Trophoblast cell (in vitro differentiated cells and primary cell): ENCODE data around the gene PAK6.

Experiments
- DNase-seq, 2 donors: peaks; one replicate each; pipeline ENCODE4 v3.0.0-alpha.2; 2016
- H2AFZ ChIP-seq: 2 replicates; pipeline ENCODE4 v1.6.1; 2013; ENCODE audit warnings: low read length, moderate library complexity, mild to moderate bottlenecking; ENCODE audit not compliant: insufficient read depth, poor library complexity
- H2AK5ac ChIP-seq: 2 replicates; pipeline ENCODE4 v1.6.1; 2013; ENCODE audit warnings: mild to moderate bottlenecking, low read length
- H2BK120ac ChIP-seq: 2 replicates; pipeline ENCODE4 v1.6.1; 2013; ENCODE audit warnings: low read length, mild to moderate bottlenecking, moderate library complexity; ENCODE audit not compliant: insufficient read depth, poor library complexity
- H2BK12ac ChIP-seq: 2 replicates; pipeline ENCODE4 v1.6.1; 2013; ENCODE audit warnings: mild to moderate bottlenecking, low read length, moderate library complexity
- H2BK5ac ChIP-seq: 2 replicates; pipeline ENCODE4 v1.6.1; 2013; ENCODE audit warnings: low read length, low read depth, moderate library complexity, mild to moderate bottlenecking; ENCODE audit not compliant: poor library complexity
- H3K14ac ChIP-seq: 2 replicates; pipeline ENCODE4 v1.6.1; 2013; ENCODE audit warnings: mild to moderate bottlenecking, low read length
- H3K18ac ChIP-seq: 2 replicates; pipeline ENCODE4 v1.6.1; 2013; ENCODE audit warnings: mild to moderate bottlenecking, low read length
- H3K23ac ChIP-seq: 2 replicates; pipeline ENCODE4 v1.6.1; 2013; ENCODE audit warnings: low read length
- H3K27ac ChIP-seq: 2 replicates; pipeline ENCODE4 v1.5.1; 2013; ENCODE audit warnings: low read depth, mild to moderate bottlenecking, inconsistent platforms, low read length, moderate library complexity
- H3K27me3 ChIP-seq: 2 replicates; pipeline ENCODE4 v1.6.1; 2013; ENCODE audit warnings: inconsistent platforms, mild to moderate bottlenecking, low read length, moderate library complexity; ENCODE audit not compliant: insufficient read depth
- H3K36me3 ChIP-seq, 2 experiments: 1 replicate in 1 of 2; 2 replicates in 1 of 2; pipeline ENCODE4 v1.6.1; 2013; ENCODE audit warnings: low read length in 2 of 2, mild to moderate bottlenecking in 2 of 2, moderate library complexity in 1 of 2; ENCODE audit not compliant: insufficient read depth in 2 of 2, control insufficient read depth in 1 of 2
- H3K4ac ChIP-seq: 2 replicates; pipeline ENCODE4 v1.6.1; 2013; ENCODE audit warnings: low read depth, mild to moderate bottlenecking, low read length, moderate library complexity
- H3K4me1 ChIP-seq, 2 experiments: 1 replicate in 1 of 2; 2 replicates in 1 of 2; pipeline ENCODE4 v1.6.1; 2013; ENCODE audit warnings: low read length in 2 of 2, mild to moderate bottlenecking in 2 of 2, moderate library complexity in 1 of 2; ENCODE audit not compliant: insufficient read depth in 2 of 2, control insufficient read depth in 1 of 2
- H3K4me2 ChIP-seq: 2 replicates; pipeline ENCODE4 v1.6.1; 2013; ENCODE audit warnings: inconsistent platforms, mild to moderate bottlenecking, low read length, moderate library complexity
- H3K4me3 ChIP-seq: 2 replicates; pipeline ENCODE4 v1.5.1; 2013; ENCODE audit warnings: mild to moderate bottlenecking, low read depth, low read length, inconsistent platforms
- H3K79me1 ChIP-seq: one replicate; pipeline ENCODE4 v1.6.1; 2013; ENCODE audit warnings: low read length
- H3K79me2 ChIP-seq: 2 replicates; pipeline ENCODE4 v1.6.1; 2013; ENCODE audit warnings: low read length, mild to moderate bottlenecking; ENCODE audit not compliant: control insufficient read depth, insufficient read depth, poor library complexity
- H3K9ac ChIP-seq: 2 replicates; pipeline ENCODE4 v1.6.1; 2013; ENCODE audit warnings: mild to moderate bottlenecking, low read length
- H3K9me3 ChIP-seq: 2 replicates; pipeline ENCODE4 v1.6.1; 2013; ENCODE audit warnings: low read depth, mild to moderate bottlenecking, control low read depth, inconsistent platforms, low read length; ENCODE audit not compliant: insufficient read depth
- H4K12ac ChIP-seq: 2 replicates; pipeline ENCODE4 v1.6.1; 2013; ENCODE audit warnings: low read depth, mild to moderate bottlenecking, low read length, moderate library complexity
- H4K8ac ChIP-seq: 2 replicates; pipeline ENCODE4 v1.6.1; 2013; ENCODE audit warnings: low read depth, mild to moderate bottlenecking, low read length, moderate library complexity
- H4K91ac ChIP-seq: one replicate; pipeline ENCODE4 v1.6.1; 2013; ENCODE audit warnings: low read depth, mild to moderate bottlenecking, low read length, moderate library complexity
- WGBS: extraction: QIAGEN DNeasy Blood & Tissue Kit; methylation state at CpG from one replicate; pipeline ENCODE4 v1.1.7; 2013; ENCODE audit warnings: missing lambda C conversion rate; ENCODE audit not compliant: insufficient read length, insufficient coverage; ENCODE audit errors: extremely low coverage; 5-methylcytosine and 5-hydroxymethylcytosine counted together

Gene PAK6

DNA sequence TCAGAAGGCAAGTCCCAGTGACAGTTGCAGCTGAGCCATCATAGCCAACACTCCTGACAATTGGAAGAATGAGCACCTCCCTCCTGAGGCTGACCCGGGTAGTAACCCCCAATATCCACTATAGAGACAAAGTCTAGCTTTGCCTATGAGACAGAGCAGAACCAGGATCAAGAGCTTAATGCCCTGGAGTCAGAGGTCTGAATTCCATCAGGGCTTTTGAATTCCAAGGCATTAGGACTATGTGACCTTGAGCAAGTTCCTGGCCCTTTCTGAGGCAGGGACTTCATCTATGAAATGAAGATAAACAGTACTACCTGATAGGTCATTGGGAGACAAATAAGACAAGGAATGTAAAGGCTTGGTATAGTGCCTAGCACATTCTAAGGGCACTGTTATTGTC, 81.5 kb downstream of the PAK6 start:
- Histone ChIP-seq H3K27ac (peak overlapping the region; percentile 18), H2BK12ac (no peak overlapping the region), H4K91ac (no peak overlapping the region), H3K4me3 (no peak overlapping the region), H3K18ac (no peak overlapping the region), H2BK5ac (no peak overlapping the region), H2AFZ (no peak overlapping the region), H3K4ac (no peak overlapping the region), H3K27me3 (no peaks in the 10 kb centered on the region), H3K4me2 (no peak overlapping the region), H4K12ac (no peak overlapping the region), H3K36me3 (no peaks in the 10 kb centered on the region), H4K8ac (no peak overlapping the region), H3K79me2 (peaks cover 4% of the 10 kb centered on the region), H3K14ac (peak overlapping the region; percentile 18), H3K79me1 (peaks cover 23% of the 10 kb centered on the region), H3K23ac (no peak overlapping the region), H3K4me1 (peaks cover 22 to 27% of the 10 kb centered on the region in 2 experiments), H3K9me3 (no peaks in the 10 kb centered on the region), H2BK120ac (no peak overlapping the region), H3K9ac (no peak overlapping the region), H2AK5ac (no peak overlapping the region)
- WGBS = no CpG with 5 or more reads among the region's 1 CpG
- peak in 1 of 2 donors; percentile 66 for DNase-seq

- Histone ChIP-seq H3K18ac (no peak overlapping the region), H3K79me1 (peaks cover 23% of the 10 kb centered on the region), H3K4me2 (peak overlapping the region; percentile 5), H3K14ac (no peak overlapping the region), H3K36me3 (no peaks in the 10 kb centered on the region), H3K4ac (no peak overlapping the region), H4K91ac (peak overlapping the region; percentile 61), H2AK5ac (peak overlapping the region; percentile 76), H3K23ac (no peak overlapping the region), H3K27me3 (no peaks in the 10 kb centered on the region), H3K4me1 (peaks cover 22 to 30% of the 10 kb centered on the region in 2 experiments), H4K12ac (no peak overlapping the region), H2BK120ac (peak overlapping the region; percentile 74), H4K8ac (no peak overlapping the region), H3K9ac (no peak overlapping the region), H3K27ac (peak overlapping the region; percentile 36), H3K9me3 (no peaks in the 10 kb centered on the region), H2BK12ac (peak overlapping the region; percentile 61), H2AFZ (no peak overlapping the region), H2BK5ac (no peak overlapping the region), H3K79me2 (peaks cover 4% of the 10 kb centered on the region), H3K4me3 (no peak overlapping the region)
- DNase-seq = peak; percentile 31 to 80
- no CpG with 5 or more reads among the region's 2 CpGs for WGBS
Measured at GRCh38 chr15:40320931-40321371, 82.1 kb downstream of the PAK6 start.

GRCh38 chr15:40322531-40323238, 83.8 kb downstream of the PAK6 start:
- Histone ChIP-seq H4K91ac (peak overlapping the region; percentile 45), H2BK12ac (peak overlapping the region; percentile 40), H4K12ac (no peak overlapping the region), H3K18ac (no peak overlapping the region), H3K4me2 (peak overlapping the region; percentile 93), H2BK5ac (no peak overlapping the region), H3K4ac (no peak overlapping the region), H3K4me1 (peaks cover 33 to 43% of the 10 kb centered on the region in 2 experiments), H3K9ac (no peak overlapping the region), H3K27ac (peak overlapping the region; percentile 22), H3K79me1 (peaks cover 34% of the 10 kb centered on the region), H3K23ac (no peak overlapping the region), H2AK5ac (peak overlapping the region; percentile 28), H4K8ac (peak overlapping the region; percentile 3), H3K79me2 (peaks cover 4% of the 10 kb centered on the region), H3K14ac (peak overlapping the region; percentile 20), H3K4me3 (no peak overlapping the region), H3K36me3 (peaks cover 0 to 2% of the 10 kb centered on the region in 2 experiments), H2BK120ac (peak overlapping the region; percentile 4), H3K27me3 (no peaks in the 10 kb centered on the region), H3K9me3 (no peaks in the 10 kb centered on the region), H2AFZ (no peak overlapping the region)
- WGBS = no CpG with 5 or more reads among the region's 26 CpGs
- DNase-seq = no peak

DNA sequence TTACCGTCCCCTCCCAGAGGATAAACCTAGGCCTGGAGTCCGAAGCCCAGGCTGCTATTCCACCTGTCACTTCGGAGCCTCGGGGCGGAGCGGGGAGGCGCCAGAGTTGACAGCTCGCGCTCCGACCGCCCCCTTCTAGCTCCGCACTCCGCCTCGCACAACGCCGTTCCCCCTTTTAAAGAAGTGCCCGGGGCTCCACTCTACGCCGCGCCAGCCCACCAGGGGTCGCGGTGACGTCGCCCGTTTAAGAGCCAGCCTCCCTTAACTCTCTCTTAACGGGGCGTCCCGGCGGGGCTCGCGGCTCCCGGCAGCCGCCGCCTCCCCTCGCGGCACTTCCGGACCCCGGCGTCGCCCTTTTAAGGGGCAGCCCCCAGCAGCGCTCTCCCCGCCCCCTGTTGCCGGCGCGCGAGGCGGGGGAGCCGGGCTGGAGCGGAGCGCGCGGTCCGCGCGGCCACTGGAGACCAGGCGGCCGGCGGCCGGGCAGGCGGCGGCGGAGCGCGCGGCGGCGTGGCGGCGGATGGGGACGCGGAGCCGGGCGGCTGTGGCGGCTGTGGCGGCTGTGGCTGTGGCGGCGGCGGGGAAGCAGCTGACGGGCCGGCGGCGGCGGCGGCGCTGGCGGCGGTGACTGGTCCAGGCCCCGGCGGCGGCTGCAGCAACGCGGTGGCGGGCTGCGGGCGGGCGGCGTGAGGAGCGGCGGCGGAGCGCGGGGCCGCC, 84.5 kb downstream of the PAK6 start, which contains the start of gene INAFM2:
TSS of gene INAFM2 (plus strand) at position 454 of the 714 bp plus-strand sequence. CDS start 364 bp downstream, outside the sequence.
- H2AFZ ChIP-seq = no peak within 1 kb of the TSS
- H3K23ac ChIP-seq = no peak within 1 kb of the TSS
- peaks cover 4% of the 10 kb centered on the region for H3K79me2 ChIP-seq
- H4K91ac ChIP-seq = peak within 1 kb of the TSS; percentile 72
- no peaks in the 10 kb centered on the region for H3K9me3 ChIP-seq
- peaks cover 37% of the 10 kb centered on the region for H3K79me1 ChIP-seq
- peak within 1 kb of the TSS; percentile 40 for H2BK12ac ChIP-seq
- H4K8ac ChIP-seq = peak within 1 kb of the TSS; percentile 64
- peak within 1 kb of the TSS; percentile 83 for H3K4ac ChIP-seq
- WGBS = no CpG with 5 or more reads among the region's 103 CpGs
- H3K9ac ChIP-seq = peak within 1 kb of the TSS; percentile 63
- peak within 1 kb of the TSS; percentile 93 for H3K4me2 ChIP-seq
- peak within 1 kb of the TSS; percentile 60 for H2BK120ac ChIP-seq
- H3K14ac ChIP-seq = peak within 1 kb of the TSS; percentile 88
- peak within 1 kb of the TSS; percentile 24 for H3K18ac ChIP-seq
- no peaks in the 10 kb centered on the region for H3K27me3 ChIP-seq
- H3K27ac ChIP-seq = peak within 1 kb of the TSS; percentile 1
- peak within 1 kb of the TSS; percentile 55 for H4K12ac ChIP-seq
- H3K4me1 ChIP-seq = peaks cover 34 to 46% of the 10 kb centered on the region in 2 experiments
- peak within 1 kb of the TSS; percentile 44 for H2AK5ac ChIP-seq
- DNase-seq = peak; percentile 67 to 81
- peaks cover 0 to 2% of the 10 kb centered on the region in 2 experiments for H3K36me3 ChIP-seq
- peak within 1 kb of the TSS; percentile 82 for H3K4me3 ChIP-seq
- peak within 1 kb of the TSS; percentile 58 for H2BK5ac ChIP-seq
